Activated naive CD4-positive, alpha-beta T cell treated with Interleukin-2 at 50 U/mL for 16 hours (primary cell): Measurements from ENCODE around the gene CISTR.
"Not testable (repeated sequence)": the region's sequence is repeated elsewhere in the genome, so short reads cannot be mapped to it uniquely, and the experiment has no call there.

Experiments
- DNase-seq: peaks from one replicate; pipeline ENCODE4 v3.0.0-alpha.2; 2020

CISTR gene

DNA sequence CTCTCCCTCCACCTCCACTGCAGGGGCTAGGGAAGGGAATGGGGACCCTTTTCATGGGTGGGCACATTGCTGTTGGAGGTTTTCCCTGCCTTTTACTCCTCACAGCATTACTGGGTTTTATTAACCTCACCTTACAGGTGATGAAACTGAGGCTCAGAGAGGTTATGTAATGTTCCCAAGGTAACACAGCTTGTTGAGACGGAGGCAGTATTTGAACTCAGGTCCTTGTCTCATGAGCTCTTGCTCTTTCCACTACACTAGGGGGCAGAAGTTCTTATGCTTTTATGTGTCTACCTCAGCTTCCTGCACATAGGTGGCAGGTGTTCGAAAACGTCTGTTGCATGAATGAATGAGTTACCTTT lies 11.7 kb downstream of the CISTR start:
- no peak for DNase-seq

DNA sequence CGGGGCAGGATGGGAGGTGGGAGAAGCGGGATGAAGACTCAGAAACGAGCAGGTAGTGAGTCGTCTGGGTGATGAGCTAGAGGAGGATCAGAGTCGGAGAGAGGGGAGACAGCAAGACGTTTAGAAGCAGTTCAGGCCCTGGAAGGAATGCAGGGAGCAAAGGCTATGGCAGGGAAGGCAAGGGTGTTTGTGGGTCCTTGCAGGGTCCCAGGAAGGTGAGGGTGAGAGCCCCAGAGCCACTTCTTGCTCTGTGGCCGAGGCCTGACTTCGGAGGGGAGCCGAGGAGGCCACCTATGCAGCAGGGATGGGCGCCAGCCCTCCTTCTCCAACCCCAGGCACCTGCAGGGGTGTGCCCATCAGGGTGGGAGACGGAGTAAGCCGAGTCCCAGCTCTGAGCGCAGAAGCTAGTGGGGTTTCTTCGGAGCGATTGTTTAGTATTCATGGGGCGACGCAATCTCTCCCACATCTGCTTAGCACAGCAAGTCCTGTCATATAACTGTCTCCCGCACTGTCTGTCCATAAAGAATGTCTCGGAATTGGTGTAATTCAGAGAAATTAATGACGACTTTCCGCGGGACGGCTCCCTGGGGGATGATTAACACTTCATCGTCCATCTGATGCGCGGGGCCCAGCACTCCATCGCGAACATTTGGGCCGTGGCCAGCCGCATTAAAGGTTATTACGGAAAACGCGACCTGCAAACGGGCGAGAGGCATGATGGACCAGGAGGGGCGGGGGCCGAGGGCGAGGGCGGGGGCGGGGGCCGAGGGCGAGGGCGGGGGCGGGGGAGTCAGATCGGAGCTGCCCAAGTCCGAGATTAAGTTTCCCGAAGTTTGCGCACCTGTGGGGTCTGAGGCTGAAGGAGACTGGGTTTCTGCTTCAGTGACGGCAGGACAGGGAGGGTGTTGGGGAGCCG lies 12.3 kb downstream of the CISTR start:
- no peak for DNase-seq

- DNase-seq = peak; percentile 59
These were observed 13.2 kb downstream of the CISTR start for GRCh38 chr12:53738406-53739213.

DNA sequence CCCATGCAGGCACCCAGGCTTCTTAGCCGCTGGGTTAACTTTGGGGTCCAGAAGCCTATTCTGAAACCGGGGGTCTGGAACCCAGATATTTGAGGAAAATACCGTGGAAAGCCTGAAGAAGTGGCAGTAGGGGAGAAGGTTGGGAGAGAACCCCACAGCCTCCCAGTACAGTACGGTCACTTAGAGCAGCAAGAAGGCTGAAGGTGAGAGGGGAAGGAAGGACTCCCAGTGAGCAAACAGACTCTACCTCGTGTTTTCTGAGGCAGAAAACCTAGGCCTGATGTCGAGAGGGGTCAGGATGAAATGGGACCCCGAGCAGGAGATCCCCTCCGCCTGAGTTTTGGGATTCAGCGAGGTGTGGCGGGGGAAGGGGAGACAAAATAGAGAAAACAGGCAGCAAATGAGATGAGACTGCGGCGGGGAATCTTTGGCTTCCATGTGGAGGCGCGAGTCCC lies 13.8 kb downstream of the CISTR start:
- no peak for DNase-seq

- DNase-seq = no peak
These were observed 14.5 kb downstream of the CISTR start for GRCh38 chr12:53737093-53737808.

- DNase-seq = no peak
These were observed 15.2 kb downstream of the CISTR start for GRCh38 chr12:53736592-53736991.

GRCh38 chr12:53735556-53735955 lies 16.2 kb downstream of the CISTR start:
- DNase-seq = no peak

- no peak for DNase-seq
These were observed 17.4 kb downstream of the CISTR start for GRCh38 chr12:53734425-53734824.

DNA sequence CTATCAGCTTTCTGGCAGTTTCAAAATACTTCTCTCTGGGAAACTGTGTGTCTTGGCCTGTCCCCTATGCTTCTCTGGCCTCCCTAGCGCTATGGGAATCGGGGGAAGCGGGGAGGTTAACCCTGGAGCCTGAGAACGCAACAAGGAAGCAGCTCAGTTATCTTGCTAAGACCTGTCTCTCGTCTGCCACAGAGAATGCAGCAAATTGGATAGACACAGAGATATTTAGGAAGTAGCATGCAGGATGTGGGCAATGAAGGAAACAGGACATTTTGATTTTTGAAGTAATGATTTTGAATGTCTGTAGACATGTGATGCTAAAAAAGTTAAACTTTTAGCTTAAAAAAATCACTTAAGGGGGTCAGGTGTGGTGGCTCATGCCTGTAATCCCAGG lies 18.0 kb downstream of the CISTR start:
- DNase-seq = no peak

DNA sequence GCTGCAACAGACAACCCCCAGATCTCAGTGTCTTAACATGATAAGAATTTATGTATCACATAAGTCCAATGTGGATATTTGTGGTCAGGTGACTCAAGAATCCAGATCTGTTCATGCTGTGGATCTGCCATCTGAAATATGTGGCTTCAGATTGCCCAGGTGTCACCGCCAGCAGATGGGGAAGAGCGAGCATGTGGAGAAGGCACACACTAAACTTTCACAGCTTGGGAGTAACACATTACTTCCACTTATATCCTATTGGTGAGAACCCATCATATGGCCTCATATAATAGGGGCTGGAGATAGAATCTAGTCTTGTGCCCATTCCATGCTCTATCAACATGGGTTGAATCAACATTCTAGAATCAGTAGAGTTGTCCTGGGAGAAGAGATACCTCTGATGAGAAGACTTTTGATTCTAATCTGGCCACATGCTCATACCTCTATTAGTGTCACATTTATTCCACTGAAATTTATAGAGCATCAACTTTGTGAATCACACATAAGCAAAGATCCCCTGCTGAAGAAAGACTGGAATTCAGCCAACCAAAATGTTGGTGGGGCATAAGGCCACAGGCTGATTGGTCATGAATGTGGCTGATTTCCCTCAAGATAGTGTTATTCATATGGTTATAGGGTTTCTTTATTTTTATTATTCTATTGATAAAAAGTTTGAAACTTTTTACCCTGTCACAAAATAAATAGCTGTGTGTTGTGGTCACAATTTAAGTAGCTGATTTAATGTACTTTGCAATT lies 18.6 kb downstream of the CISTR start:
- no peak for DNase-seq

- DNase-seq = no peak
These were observed 22.1 kb downstream of the CISTR start for GRCh38 chr12:53729644-53730043.

DNA sequence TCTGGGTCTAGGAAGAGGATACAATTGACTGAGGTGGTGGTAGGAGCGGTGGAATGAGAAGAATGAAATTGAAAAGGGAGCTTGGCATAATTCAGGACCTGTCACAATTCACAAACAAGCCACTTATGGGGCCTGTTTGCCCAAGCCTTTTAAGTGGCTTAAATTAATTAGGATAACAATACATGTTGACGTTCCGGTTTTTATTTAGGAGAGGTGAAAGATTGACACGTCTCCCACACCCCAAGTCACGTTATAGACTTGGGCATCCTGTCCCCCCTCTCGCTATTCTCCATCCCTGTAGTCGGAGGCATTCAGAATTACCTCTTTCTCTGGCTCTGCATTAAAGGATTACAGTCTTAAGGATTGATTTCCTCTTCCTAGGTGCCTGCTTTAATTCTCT lies 23.6 kb downstream of the CISTR start:
- no peak for DNase-seq

GRCh38 chr12:53727310-53728041 lies 24.3 kb downstream of the CISTR start, which contains the start of gene CALCOCO1:
TSS of gene CALCOCO1 (minus strand) at chr12:53727452. CDS start at chr12:53725242, 2,210 bp downstream.
- DNase-seq = peak; percentile 98

DNA sequence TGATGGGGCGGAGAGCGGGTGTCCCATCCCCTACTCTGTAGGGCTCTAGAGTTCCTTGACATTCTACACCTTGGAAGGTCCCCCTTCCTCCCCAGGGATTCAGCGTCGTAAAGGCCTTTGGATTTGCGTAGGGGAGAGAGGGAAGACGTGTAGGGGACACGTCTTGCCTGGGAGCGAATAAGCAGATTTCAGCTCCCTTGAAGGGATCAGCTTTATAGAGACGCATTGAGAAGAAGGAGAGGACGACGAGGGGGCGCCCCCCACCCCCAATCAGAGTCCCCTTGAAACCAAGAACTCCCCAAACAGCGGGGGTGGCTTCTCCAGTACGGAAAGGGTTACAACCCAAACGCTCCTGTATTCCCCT lies 24.9 kb downstream of the CISTR start:
- no peak for DNase-seq

- no peak for DNase-seq
These were observed 25.4 kb downstream of the CISTR start for GRCh38 chr12:53726341-53726740.

GRCh38 chr12:53725824-53726223 lies 26.0 kb downstream of the CISTR start:
- DNase-seq = no peak

GRCh38 chr12:53722450-53723041 lies 29.2 kb downstream of the CISTR start:
- no peak for DNase-seq

DNA sequence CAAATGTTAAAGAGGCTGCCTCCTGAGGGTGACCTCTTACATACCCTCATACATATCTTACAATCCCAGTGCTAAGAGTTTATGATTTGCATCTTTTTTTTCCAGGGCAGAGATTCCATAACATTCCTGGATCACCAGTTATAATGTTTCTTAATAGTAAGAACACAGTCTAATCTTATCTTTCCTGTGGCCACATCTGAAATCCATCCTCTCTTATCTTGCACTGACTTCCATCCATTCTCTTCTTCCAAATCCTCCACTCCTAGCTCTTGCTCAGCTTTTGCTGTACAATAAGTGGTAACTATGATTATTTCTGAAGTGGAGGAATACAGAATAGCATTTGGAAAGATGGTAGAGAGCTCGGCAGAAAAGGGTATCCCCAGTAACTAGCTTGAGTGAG lies 30.8 kb downstream of the CISTR start:
- DNase-seq = no peak

DNA sequence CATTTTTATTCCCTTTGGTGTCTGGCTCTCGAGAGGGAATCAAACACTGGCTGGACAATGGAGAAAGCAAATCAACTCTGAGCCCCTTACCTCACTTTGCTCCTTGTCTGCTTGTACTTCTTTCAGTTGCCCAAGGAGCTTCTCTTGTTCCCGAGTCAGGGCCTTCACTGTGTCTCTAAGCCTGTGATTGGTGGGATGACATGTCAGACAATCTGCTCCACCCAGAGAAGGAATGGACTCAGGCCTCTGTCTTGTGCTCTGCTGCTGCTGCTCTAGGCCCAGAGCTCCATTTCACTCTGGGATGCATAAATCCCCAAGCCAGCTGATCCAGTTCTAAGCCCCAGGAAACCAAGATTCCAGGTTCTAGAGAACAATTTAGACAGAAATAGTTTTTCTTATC lies 32.1 kb downstream of the CISTR start:
- DNase-seq = no peak

DNA sequence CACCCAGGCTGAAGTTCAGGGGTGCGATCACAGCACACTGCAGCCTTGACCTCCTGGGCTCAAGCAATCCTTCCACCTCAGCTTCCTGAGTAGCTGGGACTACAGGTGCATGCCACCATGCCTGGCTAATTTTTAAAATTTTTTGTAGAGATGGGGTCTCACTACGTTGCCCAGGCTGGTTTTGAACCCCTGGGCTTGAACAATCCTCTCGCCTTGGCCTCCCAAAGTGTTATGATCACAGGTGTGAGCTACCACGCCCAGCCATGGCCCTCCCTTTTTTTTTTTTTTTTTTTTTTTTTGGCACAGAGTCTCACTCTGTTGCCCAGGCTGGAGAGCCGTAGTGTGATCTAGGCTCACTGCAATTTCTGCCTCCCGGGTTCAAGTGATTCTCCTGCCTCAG lies 33.2 kb downstream of the CISTR start:
- DNase-seq = not testable (repeated sequence)

GRCh38 chr12:53717319-53717718 lies 34.5 kb downstream of the CISTR start:
- DNase-seq = no peak
